A549 (cell line): Measurements from ENCODE around the gene AMPH. TPM values are rescaled to one million over a fixed set of nuclear protein-coding genes. Genes with fewer than 3 reads are reported as not detected.

ENCODE experiments used
- ATAC-seq, 2 experiments: fragments of 200-7000 bp in 1 of 2; fragments of >200 bp in 1 of 2; cut with Nextera tagmentation in 1 of 2; cut with Tn5 transposase in 1 of 2; 3 replicates each; pipeline versions ENCODE4 v1.8.0 to v1.9.1; 2018 to 2020; ENCODE audit warnings: mild to moderate bottlenecking in 1 of 2, moderate library complexity in 1 of 2
- CTCF ChIA-PET: fragments of 300-600 bp; sonication (Branson Sonifier 250); formaldehyde crosslinking; extraction: SDS; loops from one replicate; lab custom pipeline; 2021; ENCODE audit warnings: antibody characterized with exemption, inconsistent platforms; lab: Yijun Ruan, JAX
- POLR2A ChIA-PET: fragments of 350-600 bp; formaldehyde crosslinking; extraction: SDS; loops from one replicate; lab custom pipeline; 2021; ENCODE audit warnings: antibody characterized with exemption, inconsistent platforms; lab: Yijun Ruan, JAX
- DNase-seq, 2 experiments: peaks; one replicate each; pipeline versions ENCODE4 v3.0.0 to v3.0.0-alpha.2; 2011 to 2016; ENCODE audit warnings: low read depth in 1 of 2, low spot score in 1 of 2
- FAIRE-seq: peaks from 2 replicates; lab custom pipeline; 2011; peaks lifted over from hg19 to GRCh38; lab: Jason Lieb, UNC
- H3K27ac ChIP-seq, 2 experiments: fragments of >200 bp; sonication (Bioruptor Twin); formaldehyde crosslinking; 3 replicates each; pipeline ENCODE4 v1.5.1; 2016 to 2017
- H3K4me1 ChIP-seq: fragments of >200 bp; sonication (Bioruptor Twin); formaldehyde crosslinking; 3 replicates; pipeline ENCODE4 v1.6.1; 2016
- H3K4me2 ChIP-seq: fragments of >200 bp; sonication (Bioruptor Twin); formaldehyde crosslinking; 3 replicates; pipeline ENCODE4 v1.6.1; 2016
- H3K4me3 ChIP-seq: fragments of >200 bp; sonication (Bioruptor Twin); formaldehyde crosslinking; 3 replicates; pipeline ENCODE4 v1.5.1; 2016
- H3K9me3 ChIP-seq: fragments of >200 bp; sonication (Bioruptor Twin); formaldehyde crosslinking; 3 replicates; pipeline ENCODE4 v1.6.1; 2016
- CBX2 ChIP-seq: fragments of 200-600 bp; sonication (generic); IDR thresholded peaks from 2 replicates; pipeline ENCODE4 v1.6.1; 2016; ENCODE audit warnings: low read depth, mild to moderate bottlenecking, borderline replicate concordance
- CEBPB ChIP-seq, 2 experiments: fragments of >200 bp in 1 of 2; sonication (Bioruptor Twin) in 1 of 2; formaldehyde crosslinking in 1 of 2; IDR thresholded peaks; 2 replicates each; pipeline ENCODE4 v1.6.1; 2012 to 2016
- EHMT2 ChIP-seq: fragments of 200-600 bp; sonication (generic); IDR thresholded peaks from 2 replicates; pipeline ENCODE4 v1.6.1; 2016; ENCODE audit warnings: antibody characterized with exemption, low read depth, mild to moderate bottlenecking, moderate library complexity
- EP300 ChIP-seq, 2 experiments: fragments of >200 bp; sonication (Bioruptor Twin); formaldehyde crosslinking; IDR thresholded peaks; 2 replicates in 1 of 2; 3 replicates in 1 of 2; pipeline ENCODE4 v1.6.1; 2016 to 2017
- FOXS1 ChIP-seq: fragments of 250-450 bp; sonication (Bioruptor Pico); IDR thresholded peaks from 2 replicates; pipeline ENCODE4 v1.5.0; 2020; ENCODE audit warnings: mild to moderate bottlenecking, moderate library complexity
- HOXA7 ChIP-seq: fragments of 250-450 bp; sonication (Bioruptor Pico); IDR thresholded peaks from 2 replicates; pipeline ENCODE4 v1.5.0; 2020; ENCODE audit warnings: mild to moderate bottlenecking, moderate library complexity
- HOXB5 ChIP-seq: fragments of 250-450 bp; sonication (Bioruptor Pico); IDR thresholded peaks from 2 replicates; pipeline ENCODE4 v1.5.0; 2020; ENCODE audit warnings: mild to moderate bottlenecking, moderate library complexity
- JUN ChIP-seq, 2 experiments: fragments of >200 bp; sonication (Bioruptor Twin); formaldehyde crosslinking; IDR thresholded peaks; 2 replicates in 1 of 2; 3 replicates in 1 of 2; pipeline ENCODE4 v1.6.1; 2016 to 2017
- KDM5A ChIP-seq: fragments of 200-600 bp; sonication (generic); IDR thresholded peaks from 2 replicates; pipeline ENCODE4 v1.6.1; 2016; ENCODE audit warnings: antibody characterized with exemption, mild to moderate bottlenecking
- MAFK ChIP-seq: fragments of 450-650 bp; IDR thresholded peaks from 2 replicates; pipeline ENCODE4 v1.6.1; 2014; ENCODE audit not compliant: partially characterized antibody
- NPAS2 ChIP-seq: fragments of 250-450 bp; sonication (Bioruptor Pico); IDR thresholded peaks from 2 replicates; pipeline ENCODE4 v1.8.0; 2022; ENCODE audit warnings: mild to moderate bottlenecking, moderate library complexity, borderline replicate concordance
- PHF8 ChIP-seq: fragments of 200-600 bp; sonication (generic); IDR thresholded peaks from 2 replicates; pipeline ENCODE4 v1.6.1; 2016; ENCODE audit warnings: low read depth, mild to moderate bottlenecking, antibody characterized with exemption, moderate library complexity, borderline replicate concordance
- POLR2A ChIP-seq: IDR thresholded peaks from 2 replicates; pipeline ENCODE4 v1.6.1; 2012; ENCODE audit warnings: mild to moderate bottlenecking, low read length
- POLR2AphosphoS2 ChIP-seq: conservative IDR thresholded peaks from 2 replicates; pipeline ENCODE4 v1.6.1; 2012; ENCODE audit warnings: low read length, improper control_type of control experiment, inconsistent platforms
- RFX5 ChIP-seq: fragments of 450-650 bp; IDR thresholded peaks from 2 replicates; pipeline ENCODE4 v1.7.1; 2014; ENCODE audit warnings: antibody characterized with exemption, mild to moderate bottlenecking, moderate library complexity
- TFCP2L1 ChIP-seq: fragments of 250-450 bp; sonication (Bioruptor Pico); IDR thresholded peaks from 2 replicates; pipeline ENCODE4 v1.5.0; 2021; ENCODE audit warnings: mild to moderate bottlenecking
- ZFP36 ChIP-seq: fragments of 450-650 bp; IDR thresholded peaks from 2 replicates; pipeline ENCODE4 v1.6.1; 2014; ENCODE audit warnings: borderline replicate concordance; ENCODE audit not compliant: partially characterized antibody
- WGBS: methylation state at CpG from one replicate; pipeline ENCODE4 v1.1.6; 2017; ENCODE audit errors: missing lambda C conversion rate; 5-methylcytosine and 5-hydroxymethylcytosine counted together
- polyA plus RNA-seq, 4 experiments: library from polyadenylated mRNA; depleted of rRNA in 3 of 4; stranded (reverse); fragments of >200 nt; fragmentation: RNase III in 1 of 4; extraction: RNeasy Plus Mini Kit Qiagen cat#74134 plus additional on column Dnase treatment in 1 of 4; gene quantifications; 2 replicates in 3 of 4; 3 replicates in 1 of 4; pipeline ENCODE4 v1.2.3, GENCODE V29; 2011 to 2017
- TF ChIP-seq, protein P1 (sequence below): fragments of 450-650 bp; IDR thresholded peaks from 2 replicates; pipeline ENCODE4 v1.6.1; 2014; ENCODE audit warnings: antibody characterized with exemption
- TF ChIP-seq, protein P2 (sequence below): IDR thresholded peaks from 2 replicates; pipeline ENCODE4 v1.6.1; 2012
- TF ChIP-seq, protein P3 (sequence below): fragments of >200 bp; sonication (Bioruptor Twin); formaldehyde crosslinking; IDR thresholded peaks from 2 replicates; pipeline ENCODE4 v1.6.1; 2016
- TF ChIP-seq, protein P4 (sequence below): fragments of >200 bp; sonication (Bioruptor Twin); formaldehyde crosslinking; IDR thresholded peaks from 3 replicates; pipeline ENCODE4 v1.5.1; 2016
- TF ChIP-seq, protein P5 (sequence below): fragments of 200-600 bp; sonication (generic); IDR thresholded peaks from 2 replicates; pipeline ENCODE4 v1.6.1; 2016; ENCODE audit warnings: antibody characterized with exemption, mild to moderate bottlenecking, moderate library complexity
- TF ChIP-seq, protein P6 (sequence below): fragments of >200 bp; sonication (Bioruptor Twin); formaldehyde crosslinking; IDR thresholded peaks from 3 replicates; pipeline ENCODE4 v1.6.1; 2016

AMPH gene
- polyA plus RNA-seq, 2 of the 4 experiments (the other 2 are of a cell fraction) = 0.26 TPM; not detected in 1

- Histone ChIP-seq H3K9me3 (no peaks in the 10 kb centered on the region), H3K4me3 (no peak overlapping the region), H3K4me1 (no peaks in the 10 kb centered on the region), H3K4me2 (no peak overlapping the region), H3K27ac (no peak overlapping the region)
- ChIA-PET CTCF (interaction anchor here (0.8 kb wide), 1 partner anchor 15 kb away, joined by 3 read pairs; no protein-coding TSS in a partner anchor), POLR2A (no interaction called here)
- ATAC-seq = no peak
- no peak for FAIRE-seq
- TF ChIP-seq, protein P1, sequence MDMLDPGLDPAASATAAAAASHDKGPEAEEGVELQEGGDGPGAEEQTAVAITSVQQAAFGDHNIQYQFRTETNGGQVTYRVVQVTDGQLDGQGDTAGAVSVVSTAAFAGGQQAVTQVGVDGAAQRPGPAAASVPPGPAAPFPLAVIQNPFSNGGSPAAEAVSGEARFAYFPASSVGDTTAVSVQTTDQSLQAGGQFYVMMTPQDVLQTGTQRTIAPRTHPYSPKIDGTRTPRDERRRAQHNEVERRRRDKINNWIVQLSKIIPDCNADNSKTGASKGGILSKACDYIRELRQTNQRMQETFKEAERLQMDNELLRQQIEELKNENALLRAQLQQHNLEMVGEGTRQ = no peak
- no peak for TF ChIP-seq HOXB5 (CRISPR knock-in tag)
- TF ChIP-seq POLR2A = no peak
- TF ChIP-seq, protein P2, sequence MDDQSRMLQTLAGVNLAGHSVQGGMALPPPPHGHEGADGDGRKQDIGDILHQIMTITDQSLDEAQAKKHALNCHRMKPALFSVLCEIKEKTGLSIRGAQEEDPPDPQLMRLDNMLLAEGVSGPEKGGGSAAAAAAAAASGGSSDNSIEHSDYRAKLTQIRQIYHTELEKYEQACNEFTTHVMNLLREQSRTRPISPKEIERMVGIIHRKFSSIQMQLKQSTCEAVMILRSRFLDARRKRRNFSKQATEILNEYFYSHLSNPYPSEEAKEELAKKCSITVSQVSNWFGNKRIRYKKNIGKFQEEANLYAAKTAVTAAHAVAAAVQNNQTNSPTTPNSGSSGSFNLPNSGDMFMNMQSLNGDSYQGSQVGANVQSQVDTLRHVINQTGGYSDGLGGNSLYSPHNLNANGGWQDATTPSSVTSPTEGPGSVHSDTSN = no peak
- TF ChIP-seq POLR2AphosphoS2 = no peak
- TF ChIP-seq, protein P3, sequence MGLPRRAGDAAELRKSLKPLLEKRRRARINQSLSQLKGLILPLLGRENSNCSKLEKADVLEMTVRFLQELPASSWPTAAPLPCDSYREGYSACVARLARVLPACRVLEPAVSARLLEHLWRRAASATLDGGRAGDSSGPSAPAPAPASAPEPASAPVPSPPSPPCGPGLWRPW = no peak
- TF ChIP-seq, protein P4, sequence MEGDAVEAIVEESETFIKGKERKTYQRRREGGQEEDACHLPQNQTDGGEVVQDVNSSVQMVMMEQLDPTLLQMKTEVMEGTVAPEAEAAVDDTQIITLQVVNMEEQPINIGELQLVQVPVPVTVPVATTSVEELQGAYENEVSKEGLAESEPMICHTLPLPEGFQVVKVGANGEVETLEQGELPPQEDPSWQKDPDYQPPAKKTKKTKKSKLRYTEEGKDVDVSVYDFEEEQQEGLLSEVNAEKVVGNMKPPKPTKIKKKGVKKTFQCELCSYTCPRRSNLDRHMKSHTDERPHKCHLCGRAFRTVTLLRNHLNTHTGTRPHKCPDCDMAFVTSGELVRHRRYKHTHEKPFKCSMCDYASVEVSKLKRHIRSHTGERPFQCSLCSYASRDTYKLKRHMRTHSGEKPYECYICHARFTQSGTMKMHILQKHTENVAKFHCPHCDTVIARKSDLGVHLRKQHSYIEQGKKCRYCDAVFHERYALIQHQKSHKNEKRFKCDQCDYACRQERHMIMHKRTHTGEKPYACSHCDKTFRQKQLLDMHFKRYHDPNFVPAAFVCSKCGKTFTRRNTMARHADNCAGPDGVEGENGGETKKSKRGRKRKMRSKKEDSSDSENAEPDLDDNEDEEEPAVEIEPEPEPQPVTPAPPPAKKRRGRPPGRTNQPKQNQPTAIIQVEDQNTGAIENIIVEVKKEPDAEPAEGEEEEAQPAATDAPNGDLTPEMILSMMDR = no peak
- TF ChIP-seq HOXA7 (CRISPR knock-in tag) = no peak
- TF ChIP-seq, protein P5, sequence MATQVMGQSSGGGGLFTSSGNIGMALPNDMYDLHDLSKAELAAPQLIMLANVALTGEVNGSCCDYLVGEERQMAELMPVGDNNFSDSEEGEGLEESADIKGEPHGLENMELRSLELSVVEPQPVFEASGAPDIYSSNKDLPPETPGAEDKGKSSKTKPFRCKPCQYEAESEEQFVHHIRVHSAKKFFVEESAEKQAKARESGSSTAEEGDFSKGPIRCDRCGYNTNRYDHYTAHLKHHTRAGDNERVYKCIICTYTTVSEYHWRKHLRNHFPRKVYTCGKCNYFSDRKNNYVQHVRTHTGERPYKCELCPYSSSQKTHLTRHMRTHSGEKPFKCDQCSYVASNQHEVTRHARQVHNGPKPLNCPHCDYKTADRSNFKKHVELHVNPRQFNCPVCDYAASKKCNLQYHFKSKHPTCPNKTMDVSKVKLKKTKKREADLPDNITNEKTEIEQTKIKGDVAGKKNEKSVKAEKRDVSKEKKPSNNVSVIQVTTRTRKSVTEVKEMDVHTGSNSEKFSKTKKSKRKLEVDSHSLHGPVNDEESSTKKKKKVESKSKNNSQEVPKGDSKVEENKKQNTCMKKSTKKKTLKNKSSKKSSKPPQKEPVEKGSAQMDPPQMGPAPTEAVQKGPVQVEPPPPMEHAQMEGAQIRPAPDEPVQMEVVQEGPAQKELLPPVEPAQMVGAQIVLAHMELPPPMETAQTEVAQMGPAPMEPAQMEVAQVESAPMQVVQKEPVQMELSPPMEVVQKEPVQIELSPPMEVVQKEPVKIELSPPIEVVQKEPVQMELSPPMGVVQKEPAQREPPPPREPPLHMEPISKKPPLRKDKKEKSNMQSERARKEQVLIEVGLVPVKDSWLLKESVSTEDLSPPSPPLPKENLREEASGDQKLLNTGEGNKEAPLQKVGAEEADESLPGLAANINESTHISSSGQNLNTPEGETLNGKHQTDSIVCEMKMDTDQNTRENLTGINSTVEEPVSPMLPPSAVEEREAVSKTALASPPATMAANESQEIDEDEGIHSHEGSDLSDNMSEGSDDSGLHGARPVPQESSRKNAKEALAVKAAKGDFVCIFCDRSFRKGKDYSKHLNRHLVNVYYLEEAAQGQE = no peak
- TF ChIP-seq CEBPB (IDR thresholded peaks at IDR 0.05) = no peak
- TF ChIP-seq, protein P6, sequence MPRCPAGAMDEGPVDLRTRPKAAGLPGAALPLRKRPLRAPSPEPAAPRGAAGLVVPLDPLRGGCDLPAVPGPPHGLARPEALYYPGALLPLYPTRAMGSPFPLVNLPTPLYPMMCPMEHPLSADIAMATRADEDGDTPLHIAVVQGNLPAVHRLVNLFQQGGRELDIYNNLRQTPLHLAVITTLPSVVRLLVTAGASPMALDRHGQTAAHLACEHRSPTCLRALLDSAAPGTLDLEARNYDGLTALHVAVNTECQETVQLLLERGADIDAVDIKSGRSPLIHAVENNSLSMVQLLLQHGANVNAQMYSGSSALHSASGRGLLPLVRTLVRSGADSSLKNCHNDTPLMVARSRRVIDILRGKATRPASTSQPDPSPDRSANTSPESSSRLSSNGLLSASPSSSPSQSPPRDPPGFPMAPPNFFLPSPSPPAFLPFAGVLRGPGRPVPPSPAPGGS = no peak
- no peak for TF ChIP-seq ZFP36
- TF ChIP-seq EHMT2 = no peak
- TF ChIP-seq KDM5A = no peak
- no peak for TF ChIP-seq TFCP2L1
- no peak for TF ChIP-seq RFX5
- TF ChIP-seq JUN (IDR thresholded peaks at IDR 0.05) = no peak
- WGBS = 2% methylated on average over 3 of the region's 3 CpGs
- DNase-seq = no peak
Observed at GRCh38 chr7:38432671-38433070, 198.5 kb downstream of the AMPH start.

- H3K4me3 ChIP-seq = no peak overlapping the region
- H3K4me2 ChIP-seq = no peak overlapping the region
- no peak for DNase-seq
- H3K9me3 ChIP-seq = no peaks in the 10 kb centered on the region
- ChIA-PET CTCF (interaction anchor here (0.8 kb wide), 1 partner anchor 15 kb away, joined by 3 read pairs; no protein-coding TSS in a partner anchor), POLR2A (no interaction called here)
- ATAC-seq = no peak
- TF ChIP-seq PHF8 (no peak), NPAS2 (no peak), POLR2A (no peak), FOXS1 (no peak), EP300 (IDR thresholded peaks at IDR 0.05) (no peak), MAFK (peak; percentile 94), CBX2 (no peak)
- TF ChIP-seq, protein P5 = no peak
- H3K27ac ChIP-seq = no peak overlapping the region
- 0% methylated on average over 1 of the region's 1 CpG for WGBS
- no peak for FAIRE-seq
- H3K4me1 ChIP-seq = no peaks in the 10 kb centered on the region
Observed at GRCh38 chr7:38432080-38432479, 199.1 kb downstream of the AMPH start.
